Fibroblast of mammary gland (primary cell): ENCODE results near the gene FXYD3.

ENCODE experiments used
- DNase-seq: peaks from one replicate; pipeline ENCODE4 v3.0.0-alpha.2; 2010; ENCODE audit warnings: low read depth
- H3K4me3 ChIP-seq: 2 replicates; pipeline ENCODE4 v1.5.1; 2011; ENCODE audit warnings: low read depth, mild to moderate bottlenecking, low read length, moderate library complexity; ENCODE audit not compliant: control insufficient read depth
- CTCF ChIP-seq: conservative IDR thresholded peaks from 2 replicates; pipeline ENCODE4 v1.5.1; 2011; ENCODE audit warnings: low read depth, low read length, inconsistent platforms; ENCODE audit not compliant: control insufficient read depth, insufficient read depth

Gene FXYD3

GRCh38 chr19:35085947-35086346 lies 29.7 kb upstream of the FXYD3 start:
- no peak overlapping the region for H3K4me3 ChIP-seq
- TF ChIP-seq CTCF, result no peak
- no peak for DNase-seq

GRCh38 chr19:35086455-35086854 lies 29.2 kb upstream of the FXYD3 start:
- TF ChIP-seq CTCF, result no peak
- H3K4me3 ChIP-seq, result no peak overlapping the region
- no peak for DNase-seq

GRCh38 chr19:35087393-35087792 lies 28.2 kb upstream of the FXYD3 start:
- no peak overlapping the region for H3K4me3 ChIP-seq
- TF ChIP-seq CTCF, result no peak
- no peak for DNase-seq

- H3K4me3 ChIP-seq, result no peak overlapping the region
- DNase-seq, result peak; percentile 68
Observed at GRCh38 chr19:35088131-35088913, 27.3 kb upstream of the FXYD3 start.

GRCh38 chr19:35089554-35089953 lies 26.1 kb upstream of the FXYD3 start:
- no peak for TF ChIP-seq CTCF
- H3K4me3 ChIP-seq, result no peak overlapping the region
- no peak for DNase-seq

More at GRCh38 chr19:35088131-35088913, 27.3 kb upstream of the FXYD3 start:
- TF ChIP-seq CTCF, result no peak

GRCh38 chr19:35090160-35090505 lies 25.5 kb upstream of the FXYD3 start:
- H3K4me3 ChIP-seq, result no peak overlapping the region
- TF ChIP-seq CTCF, result no peak
- DNase-seq, result no peak

GRCh38 chr19:35090506-35091214 lies 25.0 kb upstream of the FXYD3 start:
- DNase-seq, result peak; percentile 60

More at GRCh38 chr19:35090506-35091214, 25.0 kb upstream of the FXYD3 start:
- TF ChIP-seq CTCF, result peak; percentile 61
- H3K4me3 ChIP-seq, result no peak overlapping the region
